ENCODE data around the gene DTD2.

The DTD2 gene

DNA sequence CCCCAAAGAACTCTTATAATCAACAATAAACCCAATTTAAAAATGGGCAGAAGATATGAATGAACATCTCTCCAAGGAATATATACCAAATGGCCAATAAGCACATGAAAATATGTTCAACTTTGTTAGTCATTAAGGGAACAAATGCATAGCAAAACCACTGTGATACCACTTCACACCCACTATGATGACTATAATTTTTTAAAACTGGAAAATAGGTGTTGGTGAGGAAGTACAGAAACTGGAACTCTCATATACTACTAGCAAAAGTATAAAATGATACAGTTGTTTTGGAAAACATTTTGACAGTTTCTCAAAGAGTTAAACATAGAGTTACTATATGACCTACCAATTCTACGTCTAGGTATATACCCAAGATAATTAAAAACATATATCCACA, 27.5 kb downstream of the DTD2 start:
- no peak for DNase-seq (ENCODE audit: low read depth)
- TF ChIP-seq, protein P1, sequence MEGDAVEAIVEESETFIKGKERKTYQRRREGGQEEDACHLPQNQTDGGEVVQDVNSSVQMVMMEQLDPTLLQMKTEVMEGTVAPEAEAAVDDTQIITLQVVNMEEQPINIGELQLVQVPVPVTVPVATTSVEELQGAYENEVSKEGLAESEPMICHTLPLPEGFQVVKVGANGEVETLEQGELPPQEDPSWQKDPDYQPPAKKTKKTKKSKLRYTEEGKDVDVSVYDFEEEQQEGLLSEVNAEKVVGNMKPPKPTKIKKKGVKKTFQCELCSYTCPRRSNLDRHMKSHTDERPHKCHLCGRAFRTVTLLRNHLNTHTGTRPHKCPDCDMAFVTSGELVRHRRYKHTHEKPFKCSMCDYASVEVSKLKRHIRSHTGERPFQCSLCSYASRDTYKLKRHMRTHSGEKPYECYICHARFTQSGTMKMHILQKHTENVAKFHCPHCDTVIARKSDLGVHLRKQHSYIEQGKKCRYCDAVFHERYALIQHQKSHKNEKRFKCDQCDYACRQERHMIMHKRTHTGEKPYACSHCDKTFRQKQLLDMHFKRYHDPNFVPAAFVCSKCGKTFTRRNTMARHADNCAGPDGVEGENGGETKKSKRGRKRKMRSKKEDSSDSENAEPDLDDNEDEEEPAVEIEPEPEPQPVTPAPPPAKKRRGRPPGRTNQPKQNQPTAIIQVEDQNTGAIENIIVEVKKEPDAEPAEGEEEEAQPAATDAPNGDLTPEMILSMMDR (IDR thresholded peaks at IDR 0.05; ENCODE audit: insufficient read depth, low read depth, low read length, missing control alignments), result no peak
- H3K4me3 ChIP-seq (ENCODE audit: low read depth, low read length), result no peak overlapping the region

DNA sequence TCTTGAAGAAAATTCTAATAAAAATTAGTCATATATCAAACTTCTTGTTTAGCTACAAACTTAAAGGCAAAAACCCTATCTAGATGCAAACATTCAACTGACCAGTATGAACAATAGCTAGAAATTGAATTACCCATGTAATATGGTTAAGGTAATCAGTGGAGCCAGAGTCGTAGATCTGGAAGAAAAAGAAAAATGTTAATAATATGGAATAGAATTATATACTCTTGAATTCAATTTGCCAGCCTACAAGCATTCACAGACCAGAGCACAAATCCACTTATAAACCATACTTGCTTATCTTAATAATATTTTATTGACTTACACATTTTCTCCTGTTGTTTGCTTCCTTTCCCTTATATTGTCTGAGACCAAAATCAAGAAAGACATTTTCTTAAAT, 29.3 kb downstream of the DTD2 start:
- H3K4me3 ChIP-seq (ENCODE audit: low read depth, low read length), result no peak overlapping the region
- TF ChIP-seq, protein P1 (IDR thresholded peaks at IDR 0.05; ENCODE audit: insufficient read depth, low read depth, low read length, missing control alignments), result no peak

DNA sequence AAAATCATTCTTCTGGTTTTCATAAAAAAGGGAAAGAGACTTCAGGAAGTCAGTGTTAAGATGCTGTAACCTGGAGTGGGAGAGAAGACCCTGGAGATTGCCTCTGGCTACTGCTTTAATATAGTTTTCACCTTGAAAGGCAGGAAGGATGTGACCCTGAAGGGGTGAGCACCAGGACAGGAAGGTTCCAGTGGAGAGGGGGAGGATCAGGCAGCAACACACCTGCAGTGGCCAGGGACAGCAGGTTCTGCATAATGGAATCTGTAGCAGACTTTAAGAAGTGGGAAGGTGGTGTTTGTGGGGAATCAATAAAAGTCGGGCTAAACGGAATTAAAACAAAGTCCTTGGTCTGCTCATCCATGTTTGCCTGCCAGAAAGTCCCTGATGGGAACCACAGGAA, 30.6 kb downstream of the DTD2 start:
- DNase-seq (ENCODE audit: low read depth), result no peak
- TF ChIP-seq, protein P1 (IDR thresholded peaks at IDR 0.05; ENCODE audit: insufficient read depth, low read depth, low read length, missing control alignments), result no peak
- no peak overlapping the region for H3K4me3 ChIP-seq (ENCODE audit: low read depth, low read length)

More for the DNA sequence above, 29.3 kb downstream of the DTD2 start:
- no peak for DNase-seq (ENCODE audit: low read depth)

DNA sequence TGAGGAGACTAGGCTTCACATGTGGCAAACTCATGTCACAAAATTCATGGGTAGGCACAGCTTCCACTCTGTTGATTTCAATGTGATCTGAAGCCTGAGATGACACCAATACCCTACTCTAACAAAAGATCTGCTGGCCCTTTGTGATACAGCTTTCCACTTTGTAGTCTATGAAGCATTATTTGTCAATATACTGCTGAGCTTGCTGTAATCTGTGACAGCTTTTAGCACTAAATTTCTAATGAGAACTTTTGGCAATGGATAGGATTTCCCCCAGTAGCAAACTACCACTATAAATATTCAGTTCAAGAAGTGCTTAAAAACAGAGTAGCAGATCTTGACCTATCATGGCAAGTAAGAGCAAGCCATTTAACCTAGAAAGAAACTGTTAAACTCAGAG, 31.4 kb downstream of the DTD2 start:
- no peak for DNase-seq (ENCODE audit: low read depth)
- H3K4me3 ChIP-seq (ENCODE audit: low read depth, low read length), result no peak overlapping the region
- TF ChIP-seq, protein P1 (IDR thresholded peaks at IDR 0.05; ENCODE audit: insufficient read depth, low read depth, low read length, missing control alignments), result no peak

DNA sequence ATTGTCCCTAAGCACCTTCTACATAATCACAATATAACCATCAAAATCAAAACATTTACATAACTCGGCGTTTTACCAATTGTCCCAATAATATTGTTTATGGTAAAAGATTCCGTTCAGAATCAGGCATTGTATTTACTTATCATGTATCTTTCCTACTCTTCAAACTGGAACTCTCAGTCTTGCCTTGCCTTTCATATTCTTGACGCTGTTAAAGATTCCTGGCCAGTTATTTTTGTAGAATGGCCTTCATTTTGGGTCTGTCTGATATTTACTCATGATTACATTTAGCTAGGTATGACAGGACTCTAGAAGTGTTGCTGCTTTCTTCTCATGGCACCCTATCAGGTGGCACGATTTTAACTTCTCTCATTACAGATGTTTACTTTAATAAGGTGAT, 36.1 kb downstream of the DTD2 start:
- TF ChIP-seq, protein P1 (IDR thresholded peaks at IDR 0.05; ENCODE audit: insufficient read depth, low read depth, low read length, missing control alignments), result no peak
- H3K4me3 ChIP-seq (ENCODE audit: low read depth, low read length), result peak overlapping the region; percentile 70
- DNase-seq (ENCODE audit: low read depth), result no peak

DNA sequence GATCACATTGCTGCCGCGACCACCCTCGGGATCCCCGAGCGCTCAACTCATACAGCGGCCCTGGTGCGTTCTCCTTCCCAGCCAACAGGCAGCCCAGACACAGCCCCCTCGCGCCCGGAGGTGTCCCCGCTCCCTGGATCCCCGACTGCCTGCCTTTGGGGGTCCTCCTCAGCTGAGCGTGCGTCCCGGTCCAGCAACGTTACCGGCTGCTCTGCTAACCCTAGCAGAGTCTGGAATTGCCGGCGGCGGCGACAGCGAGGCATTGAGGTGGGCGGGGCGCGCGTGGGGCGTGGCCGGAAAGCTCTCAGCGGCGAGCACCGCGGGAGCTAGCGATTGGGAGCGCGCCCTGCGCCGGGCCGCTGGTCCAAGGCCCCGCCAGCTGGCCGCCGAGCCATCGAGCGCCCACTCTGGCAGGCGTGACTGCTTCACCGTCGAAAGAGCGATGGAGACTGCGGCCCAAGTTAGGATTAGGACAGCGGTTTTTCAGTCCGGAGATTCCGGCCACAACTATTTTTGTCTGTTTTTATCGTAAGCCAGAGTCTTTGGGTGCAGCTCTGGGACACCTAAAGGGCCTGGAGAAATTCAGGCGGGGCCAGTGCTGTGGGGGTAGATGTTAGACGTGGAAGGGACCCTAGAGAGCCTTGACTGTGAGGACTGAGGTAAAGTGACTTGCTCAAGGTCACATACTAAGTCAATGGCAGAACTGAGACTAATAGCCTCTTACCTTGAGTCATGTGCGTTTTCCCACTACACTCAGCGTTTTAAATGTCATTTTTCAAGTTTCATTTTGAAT, 36.8 kb downstream of the DTD2 start, which contains the start of gene HEATR5A:
Gene HEATR5A (minus strand): TSS at position 232 of the 793 bp plus-strand sequence. CDS start 17,575 bp downstream, outside the sequence.
- TF ChIP-seq, protein P1 (IDR thresholded peaks at IDR 0.05; ENCODE audit: insufficient read depth, low read depth, low read length, missing control alignments), result peak; percentile 19
- H3K4me3 ChIP-seq (ENCODE audit: low read depth, low read length), result peak within 1 kb of the TSS; percentile 70
- DNase-seq (ENCODE audit: low read depth), result peak; percentile 97

DNA sequence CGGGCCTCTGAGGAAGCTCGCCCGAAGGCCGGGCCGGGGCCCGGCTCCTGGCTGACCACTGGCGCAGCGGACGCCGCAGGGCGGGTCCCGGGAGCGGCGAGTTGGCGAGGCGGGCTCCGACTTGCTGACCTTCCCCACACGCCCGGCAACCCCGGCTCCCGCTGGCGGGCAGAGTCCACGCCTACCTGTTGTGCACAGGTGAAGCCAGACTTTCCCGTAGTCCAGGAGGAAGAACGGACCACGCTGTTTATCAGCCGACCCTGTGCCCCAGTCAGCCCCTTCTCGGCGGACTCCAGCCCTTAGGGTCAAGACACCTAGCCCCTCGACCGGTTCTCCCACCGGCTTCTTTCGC, 37.4 kb downstream of the DTD2 start:
- TF ChIP-seq, protein P1 (IDR thresholded peaks at IDR 0.05; ENCODE audit: insufficient read depth, low read depth, low read length, missing control alignments), result no peak
- H3K4me3 ChIP-seq (ENCODE audit: low read depth, low read length), result peak overlapping the region; percentile 61
- DNase-seq (ENCODE audit: low read depth), result peak; percentile 39

Data from GM12865 (cell line).